SK-N-SH (cell line): Measurements from ENCODE around the gene AKT2. TPM values are rescaled to one million over a fixed set of nuclear protein-coding genes. Genes with fewer than 3 reads are reported as not detected.

Experiments used
- CTCF ChIA-PET: fragments of 300-600, 350-600 bp; formaldehyde crosslinking; extraction: SDS; loops from one replicate; lab custom pipeline; 2021; lab: Yijun Ruan, JAX
- POLR2A ChIA-PET: fragments of 350-600 bp; sonication (Branson Sonifier 250); formaldehyde crosslinking; extraction: SDS; loops from one replicate; lab custom pipeline; 2020; ENCODE audit warnings: antibody characterized with exemption, inconsistent platforms; lab: Yijun Ruan, JAX
- DNase-seq: peaks from one replicate; pipeline ENCODE4 v3.0.0; 2012
- H2AFZ ChIP-seq: fragments of 200-600 bp; sonication (generic); 2 replicates; pipeline ENCODE4 v1.8.1; 2016; ENCODE audit warnings: antibody characterized with exemption, mild to moderate bottlenecking, low read depth
- H3F3A ChIP-seq: fragments of 200-600 bp; sonication (generic); replicated peaks from 2 replicates; pipeline ENCODE3; 2016; ENCODE audit warnings: antibody characterized with exemption, mild to moderate bottlenecking; ENCODE audit not compliant: insufficient read depth
- H3K27ac ChIP-seq, 2 experiments: fragments of 200-500 bp in 1 of 2; fragments of 200-600 bp in 1 of 2; sonication (Bioruptor generic) in 1 of 2; sonication (generic), shearing (Covaris generic) in 1 of 2; 2 replicates each; pipeline versions ENCODE4 v1.5.1 to v1.6.1; 2014 to 2016; ENCODE audit warnings: low read depth in 2 of 2, inconsistent platforms in 1 of 2, low read length in 1 of 2, mild to moderate bottlenecking in 1 of 2, mixed read lengths in 1 of 2
- H3K27me3 ChIP-seq: fragments of 200-600 bp; sonication (generic), shearing (Covaris generic); 2 replicates; pipeline ENCODE4 v1.6.1; 2016; ENCODE audit warnings: mixed run types; ENCODE audit not compliant: insufficient read depth
- H3K36me3 ChIP-seq, 2 experiments: fragments of 200-500 bp in 1 of 2; fragments of 200-600 bp in 1 of 2; sonication (Bioruptor generic) in 1 of 2; sonication (generic) in 1 of 2; replicated peaks in 1 of 2; 2 replicates each; pipeline versions ENCODE3 to v1.5.1; 2014 to 2016; ENCODE audit warnings: low read length in 1 of 2, mild to moderate bottlenecking in 1 of 2; ENCODE audit not compliant: insufficient read depth in 2 of 2, control insufficient read depth in 1 of 2
- H3K4me1 ChIP-seq, 2 experiments: fragments of 200-500 bp in 1 of 2; fragments of 200-600 bp in 1 of 2; sonication (Bioruptor generic) in 1 of 2; sonication (generic), shearing (Covaris generic) in 1 of 2; 2 replicates each; pipeline versions ENCODE4 v1.5.1 to v1.6.1; 2014 to 2016; ENCODE audit warnings: low read depth in 1 of 2, low read length in 1 of 2, mixed run types in 1 of 2; ENCODE audit not compliant: insufficient read depth in 2 of 2, control insufficient read depth in 1 of 2
- H3K4me2 ChIP-seq: fragments of 200-600 bp; sonication (generic), shearing (Covaris generic); 2 replicates; pipeline ENCODE4 v1.6.1; 2017; ENCODE audit warnings: mixed run types
- H3K4me3 ChIP-seq, 2 experiments: fragments of 200-500 bp in 1 of 2; fragments of 200-600 bp in 1 of 2; sonication (Bioruptor generic) in 1 of 2; sonication (generic), shearing (Covaris generic) in 1 of 2; 2 replicates each; pipeline versions ENCODE4 v1.5.1 to v1.8.1; 2014 to 2016; ENCODE audit warnings: low read depth in 2 of 2, inconsistent platforms in 1 of 2, low read length in 1 of 2, mild to moderate bottlenecking in 1 of 2, mixed read lengths in 1 of 2, moderate library complexity in 1 of 2
- H3K79me2 ChIP-seq: fragments of 200-600 bp; sonication (generic); 2 replicates; pipeline ENCODE4 v1.8.1; 2017; ENCODE audit warnings: mild to moderate bottlenecking; ENCODE audit not compliant: insufficient read depth
- H3K9ac ChIP-seq: fragments of 200-600 bp; sonication (generic); 2 replicates; pipeline ENCODE4 v1.6.1; 2017; ENCODE audit warnings: mixed run types
- H3K9me2 ChIP-seq: fragments of 200-600 bp; sonication (generic); 2 replicates; pipeline ENCODE4 v1.6.1; 2017; ENCODE audit warnings: mixed run types
- H3K9me3 ChIP-seq: fragments of 200-600 bp; sonication (generic); 2 replicates; pipeline ENCODE4 v1.6.1; 2017; ENCODE audit warnings: mixed run types, mild to moderate bottlenecking, moderate library complexity
- H4K20me1 ChIP-seq: fragments of 200-600 bp; sonication (generic); 2 replicates; pipeline ENCODE4 v1.6.1; 2017; ENCODE audit warnings: mild to moderate bottlenecking, mixed run types; ENCODE audit not compliant: insufficient read depth
- CTCF ChIP-seq: fragments of 200-600 bp; sonication (generic); IDR thresholded peaks from 2 replicates; pipeline ENCODE4 v1.6.1; 2017; ENCODE audit warnings: antibody characterized with exemption, mild to moderate bottlenecking, moderate library complexity
- ELF1 ChIP-seq: IDR thresholded peaks from 2 replicates; pipeline ENCODE4 v1.4.0; 2012
- EZH2phosphoT487 ChIP-seq: fragments of 200-600 bp; sonication (generic); IDR thresholded peaks from 2 replicates; pipeline ENCODE4 v1.6.1; 2017; ENCODE audit warnings: low read depth, mixed run types, mild to moderate bottlenecking, antibody characterized with exemption, moderate library complexity, borderline replicate concordance
- FOSL2 ChIP-seq: IDR thresholded peaks from 2 replicates; pipeline ENCODE4 v1.4.0; 2012; ENCODE audit warnings: low read depth, mild to moderate bottlenecking, moderate library complexity, borderline replicate concordance
- FOXJ3 ChIP-seq: sonication (generic); formaldehyde crosslinking; IDR thresholded peaks from 2 replicates; pipeline ENCODE4 v1.5.1; 2020; ENCODE audit warnings: mild to moderate bottlenecking, missing genetic modification reagents
- MAX ChIP-seq: IDR thresholded peaks from 2 replicates; pipeline ENCODE4 v1.4.0; 2012; ENCODE audit warnings: low read depth
- NRF1 ChIP-seq: IDR thresholded peaks from 2 replicates; pipeline ENCODE4 v1.6.1; 2012; ENCODE audit warnings: low read depth, mild to moderate bottlenecking, low read length
- POLR2AphosphoS5 ChIP-seq: IDR thresholded peaks from 2 replicates; pipeline ENCODE4 v1.6.1; 2012; ENCODE audit warnings: low read depth, low read length
- RAD21 ChIP-seq: IDR thresholded peaks from 2 replicates; pipeline ENCODE4 v1.6.1; 2012; ENCODE audit warnings: mild to moderate bottlenecking, low read length
- RCOR1 ChIP-seq: fragments of 150-350 bp; IDR thresholded peaks from 2 replicates; pipeline ENCODE4 v1.6.1; 2017; ENCODE audit warnings: antibody characterized with exemption, low read length
- RXRA ChIP-seq: IDR thresholded peaks from 2 replicates; pipeline ENCODE4 v1.4.0; 2012; ENCODE audit warnings: low read depth, mild to moderate bottlenecking, borderline replicate concordance
- SMC3 ChIP-seq: IDR thresholded peaks from 2 replicates; pipeline ENCODE4 v1.6.1; 2012; ENCODE audit warnings: low read depth, low read length, improper control_type of control experiment
- TAF1 ChIP-seq: IDR thresholded peaks from 2 replicates; pipeline ENCODE4 v1.6.1; 2012; ENCODE audit warnings: low read depth, mild to moderate bottlenecking, low read length, moderate library complexity, borderline replicate concordance
- TEAD4 ChIP-seq: IDR thresholded peaks from 2 replicates; pipeline ENCODE4 v1.4.0; 2012; ENCODE audit warnings: mild to moderate bottlenecking, borderline replicate concordance; ENCODE audit not compliant: insufficient read depth
- YY1 ChIP-seq: IDR thresholded peaks from 2 replicates; pipeline ENCODE4 v1.4.0; 2012; ENCODE audit warnings: low read depth, mild to moderate bottlenecking
- WGBS: methylation state at CpG from one replicate; pipeline ENCODE4 v1.1.6; 2017; ENCODE audit warnings: low lambda C conversion rate; 5-methylcytosine and 5-hydroxymethylcytosine counted together
- polyA plus RNA-seq, 3 experiments: library from polyadenylated mRNA; depleted of rRNA; stranded (reverse); fragments of >200 nt; gene quantifications; 2 replicates each; pipeline ENCODE4 v1.2.3, GENCODE V29; 2012
- TF ChIP-seq, protein P1 (sequence below): IDR thresholded peaks from 2 replicates; pipeline ENCODE4 v1.4.0; 2012; ENCODE audit warnings: low read depth, borderline replicate concordance
- TF ChIP-seq, protein P2 (sequence below): fragments of 150-350 bp; IDR thresholded peaks from 2 replicates; pipeline ENCODE4 v1.6.1; 2017; ENCODE audit warnings: antibody characterized with exemption, low read length, low read depth, borderline replicate concordance
- TF ChIP-seq, protein P3 (sequence below): fragments of 150-350 bp; IDR thresholded peaks from 2 replicates; pipeline ENCODE4 v1.6.1; 2016; ENCODE audit warnings: mild to moderate bottlenecking, low read depth, low read length
- TF ChIP-seq, protein P4 (sequence below): IDR thresholded peaks from 2 replicates; pipeline ENCODE4 v1.4.0; 2012; ENCODE audit warnings: low read depth, borderline replicate concordance

The AKT2 gene
- polyA plus RNA-seq, 1 of the 3 experiments (the other 2 are of a cell fraction), result 99.8 TPM

GRCh38 chr19:40228863-40229262, 56.3 kb downstream of the AKT2 start:
- no peaks in the 10 kb centered on the region for H3K27me3 ChIP-seq
- no peaks in the 10 kb centered on the region for H3K9me3 ChIP-seq
- peaks cover 0 to 5% of the 10 kb centered on the region in 2 experiments for H3K36me3 ChIP-seq
- H3F3A ChIP-seq, result peaks cover 17% of the 10 kb centered on the region
- POLR2A ChIA-PET, result no interaction called here
- H3K4me1 ChIP-seq, result peaks cover 0 to 8% of the 10 kb centered on the region in 2 experiments; a peak in 2 of 4 replicates
- TF ChIP-seq TEAD4 (no peak), YY1 (no peak), POLR2AphosphoS5 (no peak), NRF1 (no peak), TAF1 (no peak), EZH2phosphoT487 (no peak), RCOR1 (no peak)
- TF ChIP-seq, protein P1, sequence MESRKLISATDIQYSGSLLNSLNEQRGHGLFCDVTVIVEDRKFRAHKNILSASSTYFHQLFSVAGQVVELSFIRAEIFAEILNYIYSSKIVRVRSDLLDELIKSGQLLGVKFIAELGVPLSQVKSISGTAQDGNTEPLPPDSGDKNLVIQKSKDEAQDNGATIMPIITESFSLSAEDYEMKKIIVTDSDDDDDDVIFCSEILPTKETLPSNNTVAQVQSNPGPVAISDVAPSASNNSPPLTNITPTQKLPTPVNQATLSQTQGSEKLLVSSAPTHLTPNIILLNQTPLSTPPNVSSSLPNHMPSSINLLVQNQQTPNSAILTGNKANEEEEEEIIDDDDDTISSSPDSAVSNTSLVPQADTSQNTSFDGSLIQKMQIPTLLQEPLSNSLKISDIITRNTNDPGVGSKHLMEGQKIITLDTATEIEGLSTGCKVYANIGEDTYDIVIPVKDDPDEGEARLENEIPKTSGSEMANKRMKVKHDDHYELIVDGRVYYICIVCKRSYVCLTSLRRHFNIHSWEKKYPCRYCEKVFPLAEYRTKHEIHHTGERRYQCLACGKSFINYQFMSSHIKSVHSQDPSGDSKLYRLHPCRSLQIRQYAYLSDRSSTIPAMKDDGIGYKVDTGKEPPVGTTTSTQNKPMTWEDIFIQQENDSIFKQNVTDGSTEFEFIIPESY, result no peak
- TF ChIP-seq, protein P2, sequence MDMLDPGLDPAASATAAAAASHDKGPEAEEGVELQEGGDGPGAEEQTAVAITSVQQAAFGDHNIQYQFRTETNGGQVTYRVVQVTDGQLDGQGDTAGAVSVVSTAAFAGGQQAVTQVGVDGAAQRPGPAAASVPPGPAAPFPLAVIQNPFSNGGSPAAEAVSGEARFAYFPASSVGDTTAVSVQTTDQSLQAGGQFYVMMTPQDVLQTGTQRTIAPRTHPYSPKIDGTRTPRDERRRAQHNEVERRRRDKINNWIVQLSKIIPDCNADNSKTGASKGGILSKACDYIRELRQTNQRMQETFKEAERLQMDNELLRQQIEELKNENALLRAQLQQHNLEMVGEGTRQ, result no peak
- TF ChIP-seq, protein P3, sequence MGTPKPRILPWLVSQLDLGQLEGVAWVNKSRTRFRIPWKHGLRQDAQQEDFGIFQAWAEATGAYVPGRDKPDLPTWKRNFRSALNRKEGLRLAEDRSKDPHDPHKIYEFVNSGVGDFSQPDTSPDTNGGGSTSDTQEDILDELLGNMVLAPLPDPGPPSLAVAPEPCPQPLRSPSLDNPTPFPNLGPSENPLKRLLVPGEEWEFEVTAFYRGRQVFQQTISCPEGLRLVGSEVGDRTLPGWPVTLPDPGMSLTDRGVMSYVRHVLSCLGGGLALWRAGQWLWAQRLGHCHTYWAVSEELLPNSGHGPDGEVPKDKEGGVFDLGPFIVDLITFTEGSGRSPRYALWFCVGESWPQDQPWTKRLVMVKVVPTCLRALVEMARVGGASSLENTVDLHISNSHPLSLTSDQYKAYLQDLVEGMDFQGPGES, result no peak
- no peak overlapping the region for H3K9ac ChIP-seq
- CTCF ChIA-PET, result interaction anchor here (0.6 to 2.8 kb wide), 3 partner anchors 11 to 65 kb away, joined by 3 to 20 read pairs (median 3); partner anchors contain the start of gene TTC9B
- 91% methylated on average over 5 of the region's 5 CpGs for WGBS
- no peak for DNase-seq
- no peak overlapping the region for H3K4me3 ChIP-seq
- no peaks in the 10 kb centered on the region for H3K79me2 ChIP-seq
- H3K9me2 ChIP-seq, result no peaks in the 10 kb centered on the region
- H4K20me1 ChIP-seq, result no peaks in the 10 kb centered on the region
- H3K27ac ChIP-seq, result peak overlapping the region in 1 of 2 experiments; percentile 11; a peak in 2 of 4 replicates
- H3K4me2 ChIP-seq, result 0 out of 2 replicates have a peak overlapping the region, but pooled peaks have one; percentile 41
- H2AFZ ChIP-seq, result no peak overlapping the region

- CTCF ChIA-PET, result interaction anchor here (1.1 to 2.8 kb wide), 3 partner anchors 11 to 88 kb away, joined by 3 to 20 read pairs (median 20); partner anchors contain the start of gene TTC9B
These were observed 56.8 kb downstream of the AKT2 start for GRCh38 chr19:40228346-40228745.

More at GRCh38 chr19:40228346-40228745, 56.8 kb downstream of the AKT2 start:
- 82% methylated on average over 10 of the region's 10 CpGs for WGBS
- Histone ChIP-seq H3K27ac (no peak overlapping the region), H2AFZ (no peak overlapping the region), H3K4me1 (peaks cover 0 to 8% of the 10 kb centered on the region in 2 experiments; a peak in 2 of 4 replicates), H3K27me3 (no peaks in the 10 kb centered on the region), H3K79me2 (no peaks in the 10 kb centered on the region), H4K20me1 (no peaks in the 10 kb centered on the region), H3F3A (peaks cover 17% of the 10 kb centered on the region), H3K9me2 (no peaks in the 10 kb centered on the region), H3K9me3 (no peaks in the 10 kb centered on the region), H3K4me2 (no peak overlapping the region), H3K4me3 (no peak overlapping the region), H3K9ac (no peak overlapping the region), H3K36me3 (peaks cover 0 to 4% of the 10 kb centered on the region in 2 experiments)
- POLR2A ChIA-PET, result no interaction called here
- no peak for TF ChIP-seq RXRA
- no peak for TF ChIP-seq ELF1
- TF ChIP-seq SMC3, result no peak
- TF ChIP-seq TAF1, result no peak
- TF ChIP-seq RAD21, result no peak
- TF ChIP-seq, protein P4, sequence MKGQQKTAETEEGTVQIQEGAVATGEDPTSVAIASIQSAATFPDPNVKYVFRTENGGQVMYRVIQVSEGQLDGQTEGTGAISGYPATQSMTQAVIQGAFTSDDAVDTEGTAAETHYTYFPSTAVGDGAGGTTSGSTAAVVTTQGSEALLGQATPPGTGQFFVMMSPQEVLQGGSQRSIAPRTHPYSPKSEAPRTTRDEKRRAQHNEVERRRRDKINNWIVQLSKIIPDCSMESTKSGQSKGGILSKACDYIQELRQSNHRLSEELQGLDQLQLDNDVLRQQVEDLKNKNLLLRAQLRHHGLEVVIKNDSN, result no peak
- TF ChIP-seq, protein P3, result no peak
- TF ChIP-seq TEAD4, result no peak
- TF ChIP-seq FOXJ3, result no peak
- no peak for TF ChIP-seq FOSL2
- TF ChIP-seq MAX, result no peak
- TF ChIP-seq CTCF, result no peak
- no peak for DNase-seq
